Upper lobe of left lung (tissue), 4 donors: Measurements from ENCODE around the gene TOR4A.

ENCODE experiments used
- CTCF ChIP-seq, 6 experiments: fragments of 450-650 bp in 4 of 6; fragments of 200-600 bp in 2 of 6; sonication (generic) in 2 of 6; IDR thresholded peaks; one replicate each; pipeline ENCODE4 v1.5.1; 2016 to 2019; ENCODE audit warnings: antibody characterized with exemption in 6 of 6
- POLR2A ChIP-seq, 4 donors: fragments of 450-650 bp; IDR thresholded peaks; one replicate each; pipeline ENCODE4 v1.5.1; 2016 to 2017; ENCODE audit warnings: antibody characterized with exemption in 4 of 4, mild to moderate bottlenecking in 2 of 4
- POLR2AphosphoS5 ChIP-seq, 2 donors: sonication (generic); formaldehyde crosslinking; IDR thresholded peaks; one replicate each; pipeline ENCODE4 v1.5.1; 2017; ENCODE audit warnings: antibody characterized with exemption in 2 of 2

- TF ChIP-seq POLR2A (IDR thresholded peaks at IDR 0.05) (no peak), CTCF (IDR thresholded peaks at IDR 0.05) (no peak), POLR2AphosphoS5 (IDR thresholded peaks at IDR 0.05) (no peak)
Measured at GRCh38 chr9:137306066-137306849, 28.7 kb downstream of the TOR4A start.
